ENCODE measurements around the gene FAM89A.

FAM89A gene

DNA sequence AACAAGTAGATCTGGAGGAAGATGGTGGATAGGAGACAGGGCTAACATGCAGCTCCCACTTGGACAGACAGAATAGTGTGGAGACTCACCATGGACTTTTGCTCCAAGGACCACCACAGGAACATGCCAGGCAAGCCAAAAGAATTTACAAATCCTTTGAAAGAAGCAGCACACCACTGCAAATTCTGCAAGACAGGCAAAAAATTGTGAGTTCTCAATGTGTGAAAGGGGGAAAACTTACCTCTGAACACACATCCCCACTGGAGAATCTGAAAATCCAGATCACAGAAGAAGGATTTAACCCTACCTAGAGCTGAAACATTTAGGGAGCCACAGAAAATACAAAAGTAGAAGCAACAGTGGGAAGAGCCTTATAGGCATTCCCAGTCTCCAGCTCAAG is 38.2 kb downstream of the FAM89A start:
- TF ChIP-seq, protein P1, sequence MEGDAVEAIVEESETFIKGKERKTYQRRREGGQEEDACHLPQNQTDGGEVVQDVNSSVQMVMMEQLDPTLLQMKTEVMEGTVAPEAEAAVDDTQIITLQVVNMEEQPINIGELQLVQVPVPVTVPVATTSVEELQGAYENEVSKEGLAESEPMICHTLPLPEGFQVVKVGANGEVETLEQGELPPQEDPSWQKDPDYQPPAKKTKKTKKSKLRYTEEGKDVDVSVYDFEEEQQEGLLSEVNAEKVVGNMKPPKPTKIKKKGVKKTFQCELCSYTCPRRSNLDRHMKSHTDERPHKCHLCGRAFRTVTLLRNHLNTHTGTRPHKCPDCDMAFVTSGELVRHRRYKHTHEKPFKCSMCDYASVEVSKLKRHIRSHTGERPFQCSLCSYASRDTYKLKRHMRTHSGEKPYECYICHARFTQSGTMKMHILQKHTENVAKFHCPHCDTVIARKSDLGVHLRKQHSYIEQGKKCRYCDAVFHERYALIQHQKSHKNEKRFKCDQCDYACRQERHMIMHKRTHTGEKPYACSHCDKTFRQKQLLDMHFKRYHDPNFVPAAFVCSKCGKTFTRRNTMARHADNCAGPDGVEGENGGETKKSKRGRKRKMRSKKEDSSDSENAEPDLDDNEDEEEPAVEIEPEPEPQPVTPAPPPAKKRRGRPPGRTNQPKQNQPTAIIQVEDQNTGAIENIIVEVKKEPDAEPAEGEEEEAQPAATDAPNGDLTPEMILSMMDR (IDR thresholded peaks at IDR 0.05; ENCODE audit: low read depth, low read length, missing control alignments) = no peak
- Histone ChIP-seq H3K27me3 (replicated peaks) (no peaks in the 10 kb centered on the region), H3K27ac (no peak overlapping the region), H3K36me3 (replicated peaks) (peaks cover 35% of the 10 kb centered on the region), H3K4me3 (ENCODE audit: low read depth, low read length) (no peak overlapping the region)
- DNase-seq = no peak
- in situ Hi-C loops (cut with HindIII; ENCODE audit: low pct_ligation_motif_present, low sequenced_read_pairs) = no loop called here

- Histone ChIP-seq H3K27ac (no peak overlapping the region), H3K36me3 (replicated peaks) (peaks cover 38% of the 10 kb centered on the region), H3K27me3 (replicated peaks) (no peaks in the 10 kb centered on the region), H3K4me3 (ENCODE audit: low read depth, low read length) (no peak overlapping the region)
- no peak for DNase-seq
- in situ Hi-C loops (cut with HindIII; ENCODE audit: low pct_ligation_motif_present, low sequenced_read_pairs) = no loop called here
- TF ChIP-seq, protein P1 (IDR thresholded peaks at IDR 0.05; ENCODE audit: low read depth, low read length, missing control alignments) = no peak
Measured at GRCh38 chr1:231000639-231001038, 39.4 kb downstream of the FAM89A start.

GRCh38 chr1:231000201-231000600 is 39.9 kb downstream of the FAM89A start:
- Histone ChIP-seq H3K27me3 (replicated peaks) (no peaks in the 10 kb centered on the region), H3K4me3 (ENCODE audit: low read depth, low read length) (no peak overlapping the region), H3K36me3 (replicated peaks) (peaks cover 38% of the 10 kb centered on the region), H3K27ac (no peak overlapping the region)
- TF ChIP-seq, protein P1 (IDR thresholded peaks at IDR 0.05; ENCODE audit: low read depth, low read length, missing control alignments) = no peak
- DNase-seq = no peak
- in situ Hi-C loops (cut with HindIII; ENCODE audit: low pct_ligation_motif_present, low sequenced_read_pairs) = no loop called here

DNA sequence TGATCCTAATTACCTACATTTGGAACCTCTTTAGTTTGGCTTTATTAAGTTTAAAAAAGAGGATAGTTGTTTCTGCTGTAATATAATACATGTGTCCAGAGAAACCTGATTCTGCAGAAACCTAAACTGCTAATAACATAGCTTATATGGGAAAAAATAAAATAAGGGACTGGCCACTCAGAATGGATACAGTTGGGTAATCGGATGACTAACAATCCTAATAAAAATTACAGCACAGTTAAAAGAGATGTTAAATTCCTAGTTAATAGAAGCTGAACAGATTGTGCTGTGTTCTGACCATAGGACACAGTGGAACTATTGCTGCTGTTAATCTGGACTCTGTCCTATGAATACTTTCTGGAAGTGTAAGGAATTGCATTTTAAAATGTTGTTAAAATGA is 45.2 kb downstream of the FAM89A start:
- no peaks in the 10 kb centered on the region for H3K27me3 ChIP-seq (replicated peaks)
- no peak for DNase-seq
- peaks cover 40% of the 10 kb centered on the region for H3K36me3 ChIP-seq (replicated peaks)
- no peak overlapping the region for H3K4me3 ChIP-seq (ENCODE audit: low read depth, low read length)
- H3K27ac ChIP-seq = no peak overlapping the region
- in situ Hi-C loops (cut with HindIII; ENCODE audit: low pct_ligation_motif_present, low sequenced_read_pairs) = no loop called here
- TF ChIP-seq, protein P1 (IDR thresholded peaks at IDR 0.05; ENCODE audit: low read depth, low read length, missing control alignments) = no peak

DNA sequence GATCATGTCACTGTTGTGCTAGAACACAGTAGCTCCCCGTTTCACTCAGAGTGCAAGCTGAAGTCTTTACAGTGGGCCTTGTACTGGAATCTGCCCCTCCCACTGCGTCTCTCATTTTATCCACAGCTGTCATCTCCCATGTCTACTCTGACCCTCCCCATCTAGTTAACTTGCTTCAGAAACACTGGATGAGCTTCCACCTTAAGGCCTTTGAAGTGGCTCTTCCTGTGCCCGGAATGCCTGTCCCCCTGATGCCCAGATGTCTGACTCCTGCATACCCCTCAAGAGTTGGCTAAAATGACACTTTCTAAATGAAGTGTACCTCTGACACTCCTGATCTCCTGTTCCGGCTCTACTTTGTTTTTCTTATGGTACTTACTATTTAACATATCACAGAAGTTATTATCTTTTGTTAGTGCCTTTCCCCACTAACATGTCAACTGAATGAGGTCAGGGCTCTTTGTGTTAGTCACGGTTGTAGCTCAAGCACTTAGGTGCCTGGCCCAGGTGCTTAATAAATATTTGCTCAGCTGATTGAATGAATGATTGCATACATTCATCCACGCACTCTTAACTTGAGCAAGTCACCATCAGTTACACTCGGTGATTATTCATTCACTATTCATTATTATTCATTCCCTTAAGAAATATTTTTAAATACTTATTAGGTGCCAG is 47.8 kb downstream of the FAM89A start:
- H3K27me3 ChIP-seq (replicated peaks) = no peaks in the 10 kb centered on the region
- H3K36me3 ChIP-seq (replicated peaks) = peaks cover 17% of the 10 kb centered on the region
- TF ChIP-seq, protein P1 (IDR thresholded peaks at IDR 0.05; ENCODE audit: low read depth, low read length, missing control alignments) = no peak
- DNase-seq = no peak
- in situ Hi-C loops (cut with HindIII; ENCODE audit: low pct_ligation_motif_present, low sequenced_read_pairs) = no loop called here
- H3K27ac ChIP-seq = no peak overlapping the region
- H3K4me3 ChIP-seq (ENCODE audit: low read depth, low read length) = no peak overlapping the region

GRCh38 chr1:230987448-230987847 is 52.6 kb downstream of the FAM89A start:
- TF ChIP-seq, protein P1 (IDR thresholded peaks at IDR 0.05; ENCODE audit: low read depth, low read length, missing control alignments) = no peak
- H3K36me3 ChIP-seq (replicated peaks) = peaks cover 9% of the 10 kb centered on the region
- in situ Hi-C loops (cut with HindIII; ENCODE audit: low pct_ligation_motif_present, low sequenced_read_pairs) = no loop called here
- no peak for DNase-seq
- no peaks in the 10 kb centered on the region for H3K27me3 ChIP-seq (replicated peaks)
- H3K4me3 ChIP-seq (ENCODE audit: low read depth, low read length) = no peak overlapping the region
- peak overlapping the region; percentile 28 for H3K27ac ChIP-seq
